Gastrocnemius medialis (tissue), 4 donors: Measurements from ENCODE around the gene GHRL.

Source experiments
- POLR2A ChIP-seq, 2 donors: fragments of 450-650 bp; IDR thresholded peaks; one replicate each; pipeline ENCODE4 v1.6.1; 2017; ENCODE audit warnings: antibody characterized with exemption in 2 of 2, mild to moderate bottlenecking in 2 of 2, moderate library complexity in 2 of 2
- TF ChIP-seq, protein P1 (sequence below), 5 experiments: fragments of 450-650 bp in 3 of 5; fragments of 200-600 bp in 2 of 5; sonication (generic) in 2 of 5; IDR thresholded peaks in 4 of 5; conservative IDR thresholded peaks in 1 of 5; 1 replicate in 4 of 5; 2 replicates in 1 of 5; pipeline ENCODE4 v1.5.1; 2016 to 2019; ENCODE audit warnings: antibody characterized with exemption in 5 of 5, mild to moderate bottlenecking in 3 of 5, moderate library complexity in 3 of 5

- TF ChIP-seq, protein P1, sequence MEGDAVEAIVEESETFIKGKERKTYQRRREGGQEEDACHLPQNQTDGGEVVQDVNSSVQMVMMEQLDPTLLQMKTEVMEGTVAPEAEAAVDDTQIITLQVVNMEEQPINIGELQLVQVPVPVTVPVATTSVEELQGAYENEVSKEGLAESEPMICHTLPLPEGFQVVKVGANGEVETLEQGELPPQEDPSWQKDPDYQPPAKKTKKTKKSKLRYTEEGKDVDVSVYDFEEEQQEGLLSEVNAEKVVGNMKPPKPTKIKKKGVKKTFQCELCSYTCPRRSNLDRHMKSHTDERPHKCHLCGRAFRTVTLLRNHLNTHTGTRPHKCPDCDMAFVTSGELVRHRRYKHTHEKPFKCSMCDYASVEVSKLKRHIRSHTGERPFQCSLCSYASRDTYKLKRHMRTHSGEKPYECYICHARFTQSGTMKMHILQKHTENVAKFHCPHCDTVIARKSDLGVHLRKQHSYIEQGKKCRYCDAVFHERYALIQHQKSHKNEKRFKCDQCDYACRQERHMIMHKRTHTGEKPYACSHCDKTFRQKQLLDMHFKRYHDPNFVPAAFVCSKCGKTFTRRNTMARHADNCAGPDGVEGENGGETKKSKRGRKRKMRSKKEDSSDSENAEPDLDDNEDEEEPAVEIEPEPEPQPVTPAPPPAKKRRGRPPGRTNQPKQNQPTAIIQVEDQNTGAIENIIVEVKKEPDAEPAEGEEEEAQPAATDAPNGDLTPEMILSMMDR (IDR thresholded peaks at IDR 0.05 in 4 of 5, conservative IDR thresholded peaks at IDR 0.05 in 1 of 5) = no peak
- no peak for TF ChIP-seq POLR2A (IDR thresholded peaks at IDR 0.05)
Measured at GRCh38 chr3:10279384-10280176, 13.2 kb downstream of the GHRL start.
